MCF 10A (cell line): ENCODE results near the gene PARD3B. TPM values are rescaled to one million over a fixed set of nuclear protein-coding genes. Genes with fewer than 3 reads are reported as not detected.

Experiments used
- BruUV-seq: library from RNA; stranded (reverse); fragments of 400-500 nt; replicated peaks from 2 replicates; lab custom pipeline; 2021; lab: Mats Ljungman, UMichigan
- CTCF ChIA-PET: fragments of 300-600 bp; sonication (Branson Sonifier 250); formaldehyde crosslinking; extraction: SDS; loops from one replicate; lab custom pipeline; 2021; ENCODE audit warnings: antibody characterized with exemption, inconsistent platforms; lab: Yijun Ruan, JAX
- POLR2A ChIA-PET: fragments of 300-600, 350-650 bp; sonication (Branson Sonifier 250); formaldehyde crosslinking; extraction: SDS; loops from one replicate; lab custom pipeline; 2020; ENCODE audit warnings: antibody characterized with exemption, inconsistent platforms; lab: Yijun Ruan, JAX
- DNase-seq: peaks from one replicate; pipeline ENCODE4 v3.0.0-alpha.2; 2018; ENCODE audit not compliant: unreplicated experiment
- H3K27ac Mint-ChIP-seq: one replicate; pipeline ENCODE4 v1.8.0; 2022; ENCODE audit warnings: mild to moderate bottlenecking, low read depth, mixed read lengths; ENCODE audit not compliant: unreplicated experiment
- H3K27me3 Mint-ChIP-seq: one replicate; pipeline ENCODE4 v1.8.0; 2022; ENCODE audit warnings: mixed read lengths; ENCODE audit not compliant: insufficient read depth, unreplicated experiment
- H3K36me3 Mint-ChIP-seq: one replicate; pipeline ENCODE4 v1.8.0; 2022; ENCODE audit warnings: mild to moderate bottlenecking, moderate library complexity, mixed read lengths; ENCODE audit not compliant: insufficient read depth, unreplicated experiment
- H3K4me1 Mint-ChIP-seq: one replicate; pipeline ENCODE4 v1.8.0; 2022; ENCODE audit warnings: mixed read lengths; ENCODE audit not compliant: insufficient read depth, unreplicated experiment
- H3K4me3 Mint-ChIP-seq: one replicate; pipeline ENCODE4 v1.8.0; 2022; ENCODE audit warnings: mild to moderate bottlenecking, moderate library complexity, mixed read lengths; ENCODE audit not compliant: unreplicated experiment
- H3K9me3 Mint-ChIP-seq: one replicate; pipeline ENCODE4 v1.8.0; 2022; ENCODE audit warnings: mixed read lengths; ENCODE audit not compliant: unreplicated experiment
- CTCF ChIP-seq: fragments of 200-600 bp; IDR thresholded peaks from one replicate; pipeline ENCODE4 v1.8.0; 2022; ENCODE audit warnings: antibody characterized with exemption, mild to moderate bottlenecking; ENCODE audit not compliant: unreplicated experiment
- intact Hi-C: fragments of 100-400 bp; cut with micrococcal nuclease; formaldehyde crosslinking; loops from 2 replicates; pipeline ENCODE4 v1.14.1; 2022
- total RNA-seq: library from RNA; stranded (reverse); gene quantifications from 2 replicates; pipeline ENCODE4 v1.2.3, GENCODE V29; 2022

The PARD3B gene
- total RNA-seq, 1 experiment from 2014 or later: 11.6 TPM

DNA sequence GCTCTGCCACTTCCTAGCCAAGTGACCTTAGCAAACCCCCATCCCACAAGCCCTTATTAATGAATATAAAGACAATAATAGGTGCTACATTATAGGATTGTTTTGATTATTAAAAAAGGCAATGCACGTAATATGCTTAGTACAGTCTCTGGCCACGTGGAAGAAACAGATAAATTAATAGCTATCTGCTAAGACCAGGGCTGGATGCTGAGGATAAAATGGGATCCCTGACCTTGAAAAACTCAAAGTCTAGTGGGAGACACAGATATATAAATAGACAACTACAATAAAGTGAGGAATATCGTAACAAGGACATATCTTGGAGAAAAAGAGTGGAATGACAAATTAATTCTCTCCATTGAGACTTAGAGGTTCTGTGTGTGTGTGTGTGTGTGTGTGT, 29.9 kb upstream of the PARD3B start:
- no peak for DNase-seq
- POLR2A ChIA-PET: no interaction called here
- Mint-ChIP-seq H3K4me1 (no peaks in the 10 kb centered on the region), H3K4me3 (no peak overlapping the region), H3K9me3 (peaks cover 6% of the 10 kb centered on the region), H3K36me3 (no peaks in the 10 kb centered on the region), H3K27me3 (no peaks in the 10 kb centered on the region), H3K27ac (no peak overlapping the region)
- intact Hi-C loops: no loop called here
- CTCF ChIA-PET: interaction anchor here (0.7 kb wide), 1 partner anchor 546 kb away, joined by 3 read pairs; no protein-coding TSS in a partner anchor
- BruUV-seq: no TSS peak
- no peak for TF ChIP-seq CTCF

DNA sequence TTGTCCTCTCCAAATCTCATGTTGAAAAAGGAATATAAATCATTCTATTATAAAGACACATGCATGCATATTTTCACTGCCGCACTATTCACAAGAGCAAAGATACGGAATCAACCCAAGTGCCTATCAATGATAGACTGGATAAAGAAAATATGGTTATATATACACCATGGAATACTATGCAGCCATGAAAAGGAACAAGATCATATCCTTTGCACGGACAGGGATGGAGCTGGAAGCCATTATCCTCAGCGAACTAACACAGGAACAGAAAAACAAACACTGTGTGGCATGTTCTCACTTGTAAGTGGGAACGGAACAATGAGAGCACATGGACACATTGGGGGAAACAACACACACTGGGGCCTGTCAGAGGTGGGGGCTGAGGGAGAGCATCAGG, 28.1 kb upstream of the PARD3B start:
- Mint-ChIP-seq H3K4me3 (no peak overlapping the region), H3K27me3 (no peaks in the 10 kb centered on the region), H3K9me3 (peaks cover 6% of the 10 kb centered on the region), H3K27ac (no peak overlapping the region), H3K36me3 (no peaks in the 10 kb centered on the region), H3K4me1 (no peaks in the 10 kb centered on the region)
- CTCF ChIA-PET: interaction anchor here (0.6 kb wide), 1 partner anchor 294 kb away, joined by 3 read pairs; no protein-coding TSS in a partner anchor
- no TSS peak for BruUV-seq
- no peak for DNase-seq
- POLR2A ChIA-PET: interaction anchor here (1.3 kb wide), 1 partner anchor 29 kb away, joined by 3 read pairs; no protein-coding TSS in a partner anchor
- no peak for TF ChIP-seq CTCF
- intact Hi-C loops: no loop called here

DNA sequence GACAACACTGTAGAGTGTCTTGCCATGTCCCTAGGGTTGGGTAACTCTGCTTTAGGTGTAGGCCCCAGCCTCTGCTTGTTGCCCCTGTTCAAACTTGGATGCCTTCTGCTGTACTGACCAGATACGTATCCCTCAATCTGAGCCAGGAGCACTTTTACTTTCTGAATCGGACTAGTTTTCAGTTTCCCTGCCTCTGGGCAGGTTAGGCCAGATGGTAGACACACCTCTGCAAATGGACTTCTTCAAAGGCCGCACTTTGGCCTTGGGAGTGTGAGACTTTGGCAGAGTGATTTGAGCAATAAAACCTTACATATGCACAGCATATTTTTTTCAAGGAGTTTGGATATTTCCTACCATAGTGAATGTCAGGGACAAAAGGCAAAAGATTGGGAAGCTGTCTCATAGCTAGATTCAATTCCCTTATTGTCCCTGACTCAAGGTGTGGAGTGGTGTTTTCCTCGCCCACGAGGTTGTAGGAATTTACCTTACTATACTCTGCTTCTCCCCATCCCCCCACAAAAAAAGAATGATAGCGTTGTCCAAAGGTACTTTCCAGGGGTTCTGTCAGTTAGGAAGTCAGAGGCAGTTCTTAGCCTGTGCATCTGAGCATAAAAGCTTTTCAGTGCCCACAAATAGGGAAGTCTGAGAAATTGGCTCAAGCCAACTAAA, 15.3 kb upstream of the PARD3B start:
- Mint-ChIP-seq H3K4me3 (no peak overlapping the region), H3K9me3 (no peaks in the 10 kb centered on the region), H3K4me1 (peaks cover 5% of the 10 kb centered on the region), H3K27ac (no peak overlapping the region), H3K36me3 (no peaks in the 10 kb centered on the region), H3K27me3 (no peaks in the 10 kb centered on the region)
- intact Hi-C loops: no loop called here
- no peak for TF ChIP-seq CTCF
- no peak for DNase-seq
- no TSS peak for BruUV-seq
- ChIA-PET POLR2A (interaction anchor here (1.0 kb wide), 1 partner anchor 13 kb away, joined by 3 read pairs; no protein-coding TSS in a partner anchor), CTCF (interaction anchor here (0.5 kb wide), 1 partner anchor 13 kb away, joined by 3 read pairs; no protein-coding TSS in a partner anchor)

DNA sequence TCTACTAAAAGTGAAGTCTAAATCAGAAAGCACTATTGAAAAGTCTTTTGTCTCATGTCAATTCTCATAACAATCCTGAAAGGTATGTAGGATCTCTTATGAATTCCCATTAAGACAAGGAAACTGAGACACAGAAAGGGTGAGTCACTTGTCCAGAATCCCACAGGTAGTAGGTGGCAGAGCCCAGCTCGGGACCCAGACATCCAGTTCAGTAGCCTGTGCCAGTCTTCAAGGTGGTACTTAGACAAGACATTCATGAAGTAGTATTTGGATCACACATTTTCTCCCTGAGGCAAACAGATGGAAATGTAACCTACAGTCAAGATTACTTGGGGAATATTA, 14.8 kb upstream of the PARD3B start:
- no TSS peak for BruUV-seq
- Mint-ChIP-seq H3K9me3 (no peaks in the 10 kb centered on the region), H3K27me3 (no peaks in the 10 kb centered on the region), H3K36me3 (no peaks in the 10 kb centered on the region), H3K4me1 (peaks cover 5% of the 10 kb centered on the region), H3K27ac (no peak overlapping the region), H3K4me3 (no peak overlapping the region)
- intact Hi-C loops: no loop called here
- CTCF ChIA-PET: interaction anchor here (0.5 to 0.6 kb wide), 2 partner anchors 13 to 1285 kb away, joined by 3 read pairs; no protein-coding TSS in a partner anchor
- POLR2A ChIA-PET: interaction anchor here (1.0 kb wide), 1 partner anchor 13 kb away, joined by 3 read pairs; no protein-coding TSS in a partner anchor
- DNase-seq: no peak
- TF ChIP-seq CTCF: no peak
